HL-60 (cell line): ENCODE measurements around the gene STAC2.

ENCODE experiments used
- DNase-seq, 2 experiments: peaks; one replicate each; pipeline ENCODE4 v3.0.0-alpha.2; 2010 to 2020; ENCODE audit warnings: low read depth in 1 of 2, low spot score in 1 of 2
- H3K27ac ChIP-seq: fragments of 250-450 bp; sonication (Bioruptor Pico); replicated peaks from 2 replicates; pipeline ENCODE4 v1.5.1; 2020; ENCODE audit warnings: mild to moderate bottlenecking, moderate library complexity
- H3K27me3 ChIP-seq: fragments of 250-450 bp; sonication (Bioruptor Pico); 2 replicates; pipeline ENCODE4 v1.5.1; 2021; ENCODE audit warnings: mild to moderate bottlenecking, moderate library complexity; ENCODE audit not compliant: insufficient read depth, poor library complexity, severe bottlenecking
- H3K4me3 ChIP-seq: replicated peaks from 2 replicates; pipeline ENCODE4 v1.5.1; 2011; ENCODE audit warnings: mild to moderate bottlenecking, control low read depth, low read length; ENCODE audit not compliant: insufficient read depth
- GABPA ChIP-seq: IDR thresholded peaks from 2 replicates; pipeline ENCODE4 v1.6.1; 2012; ENCODE audit warnings: low read depth
- POLR2AphosphoS5 ChIP-seq: IDR thresholded peaks from 2 replicates; pipeline ENCODE4 v1.6.1; 2012; ENCODE audit warnings: low read depth
- REST ChIP-seq: IDR thresholded peaks from 2 replicates; pipeline ENCODE4 v1.6.1; 2012; ENCODE audit warnings: low read depth; ENCODE audit not compliant: insufficient replicate concordance
- SPI1 ChIP-seq: IDR thresholded peaks from 2 replicates; pipeline ENCODE4 v1.6.1; 2012; ENCODE audit warnings: low read depth, mild to moderate bottlenecking, borderline replicate concordance
- TF ChIP-seq, protein P1 (sequence below): IDR thresholded peaks from one replicate; pipeline ENCODE4 v1.5.1; 2011; ENCODE audit warnings: low read length, control low read depth, inconsistent platforms; ENCODE audit not compliant: insufficient read depth

Gene STAC2

GRCh38 chr17:39173526-39174274 lies 52.0 kb downstream of the STAC2 start:
- DNase-seq: no peak

DNA sequence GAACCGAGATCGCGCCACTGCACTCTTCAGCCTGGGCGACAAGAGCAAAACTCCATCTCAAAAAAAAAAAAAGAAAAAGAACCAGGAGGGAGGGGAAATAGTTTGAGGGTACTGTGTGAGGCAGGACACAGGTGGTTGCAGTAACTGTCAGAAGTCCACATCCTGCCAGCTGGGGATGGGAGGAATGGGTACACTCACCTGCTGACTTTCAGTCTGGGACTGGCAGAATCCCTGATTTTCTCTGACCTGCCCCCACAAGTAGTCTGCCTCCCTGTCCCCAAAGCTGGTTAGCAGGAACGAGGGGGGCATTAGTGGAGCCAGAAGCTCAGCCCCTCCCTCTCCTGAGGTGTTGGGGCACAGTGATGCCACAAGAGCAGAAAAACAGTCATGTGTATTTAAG lies 52.7 kb downstream of the STAC2 start:
- TF ChIP-seq POLR2AphosphoS5: no peak
- TF ChIP-seq GABPA: no peak
- TF ChIP-seq, protein P1, sequence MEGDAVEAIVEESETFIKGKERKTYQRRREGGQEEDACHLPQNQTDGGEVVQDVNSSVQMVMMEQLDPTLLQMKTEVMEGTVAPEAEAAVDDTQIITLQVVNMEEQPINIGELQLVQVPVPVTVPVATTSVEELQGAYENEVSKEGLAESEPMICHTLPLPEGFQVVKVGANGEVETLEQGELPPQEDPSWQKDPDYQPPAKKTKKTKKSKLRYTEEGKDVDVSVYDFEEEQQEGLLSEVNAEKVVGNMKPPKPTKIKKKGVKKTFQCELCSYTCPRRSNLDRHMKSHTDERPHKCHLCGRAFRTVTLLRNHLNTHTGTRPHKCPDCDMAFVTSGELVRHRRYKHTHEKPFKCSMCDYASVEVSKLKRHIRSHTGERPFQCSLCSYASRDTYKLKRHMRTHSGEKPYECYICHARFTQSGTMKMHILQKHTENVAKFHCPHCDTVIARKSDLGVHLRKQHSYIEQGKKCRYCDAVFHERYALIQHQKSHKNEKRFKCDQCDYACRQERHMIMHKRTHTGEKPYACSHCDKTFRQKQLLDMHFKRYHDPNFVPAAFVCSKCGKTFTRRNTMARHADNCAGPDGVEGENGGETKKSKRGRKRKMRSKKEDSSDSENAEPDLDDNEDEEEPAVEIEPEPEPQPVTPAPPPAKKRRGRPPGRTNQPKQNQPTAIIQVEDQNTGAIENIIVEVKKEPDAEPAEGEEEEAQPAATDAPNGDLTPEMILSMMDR: no peak
- no peak for TF ChIP-seq SPI1
- DNase-seq: no peak
- no peak overlapping the region for H3K27ac ChIP-seq
- no peak overlapping the region for H3K4me3 ChIP-seq
- no peaks in the 10 kb centered on the region for H3K27me3 ChIP-seq

More at GRCh38 chr17:39173526-39174274, 52.0 kb downstream of the STAC2 start:
- H3K27ac ChIP-seq: no peak overlapping the region
- H3K27me3 ChIP-seq: no peaks in the 10 kb centered on the region
- no peak overlapping the region for H3K4me3 ChIP-seq
- TF ChIP-seq, protein P1: no peak
- TF ChIP-seq GABPA: no peak
- TF ChIP-seq REST: no peak
- no peak for TF ChIP-seq POLR2AphosphoS5
- TF ChIP-seq SPI1: no peak

- no peak overlapping the region for H3K27ac ChIP-seq
- DNase-seq: no peak
- H3K4me3 ChIP-seq: no peak overlapping the region
- no peak for TF ChIP-seq REST
- H3K27me3 ChIP-seq: no peaks in the 10 kb centered on the region
Measured at GRCh38 chr17:39171933-39172332, 53.8 kb downstream of the STAC2 start.

DNA sequence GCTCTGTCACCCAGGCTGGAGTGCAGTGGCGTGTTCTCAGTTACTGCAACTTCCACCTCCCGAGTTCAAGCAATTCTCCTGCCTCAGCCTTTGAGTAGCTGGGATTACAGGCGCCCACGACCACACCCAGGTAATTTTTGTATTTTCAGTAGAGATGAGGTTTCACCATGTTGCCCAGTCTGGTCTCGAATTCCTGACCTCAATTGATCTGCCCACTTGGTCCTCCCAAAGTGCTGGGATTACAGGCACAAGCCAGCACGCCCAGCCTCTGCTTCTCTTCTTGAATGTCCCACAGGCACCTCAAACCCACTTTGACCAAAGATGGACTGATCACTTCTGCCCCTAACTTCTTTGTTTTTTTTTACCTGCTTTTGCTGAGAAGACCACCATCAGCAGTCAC lies 55.2 kb downstream of the STAC2 start:
- no peak overlapping the region for H3K4me3 ChIP-seq
- TF ChIP-seq GABPA: no peak
- no peak for TF ChIP-seq SPI1
- TF ChIP-seq, protein P1: no peak
- no peak for TF ChIP-seq POLR2AphosphoS5
- no peak for TF ChIP-seq REST
- no peak overlapping the region for H3K27ac ChIP-seq
- DNase-seq: peak in 1 of 2 experiments; percentile 15
- no peaks in the 10 kb centered on the region for H3K27me3 ChIP-seq
